ENCODE data around the gene FHIP2A. TPM values are rescaled to one million over a fixed set of nuclear protein-coding genes. Genes with fewer than 3 reads are reported as not detected.

FHIP2A gene
- total RNA-seq, 1 experiment from 2014 or later, result 32.6 TPM

DNA sequence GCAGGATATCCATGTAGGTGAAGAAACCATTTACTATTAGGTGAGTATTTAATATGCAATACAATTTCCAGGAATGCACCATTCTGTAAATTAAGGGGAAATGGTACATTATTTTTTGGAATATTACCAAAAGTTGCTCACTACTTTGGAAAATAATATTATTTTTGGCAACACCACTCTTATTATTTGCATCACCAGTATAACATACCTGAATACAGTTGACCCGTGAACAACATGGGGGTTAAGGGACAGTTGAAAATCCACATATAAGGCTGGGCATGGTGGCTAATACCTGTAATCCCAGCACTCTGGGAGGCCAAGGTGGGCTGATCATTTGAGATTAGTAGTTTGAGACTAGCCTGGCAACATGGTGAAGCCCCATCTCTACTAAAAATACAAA lies 21.2 kb upstream of the FHIP2A start:
- Histone ChIP-seq H3K27ac (ENCODE audit: low read length) (no peak overlapping the region), H3K4me3 (ENCODE audit: low read depth in 2 of 2, low read length in 2 of 2) (no peak overlapping the region), H3K27me3 (ENCODE audit: control insufficient read depth, insufficient read depth, low read length) (no peaks in the 10 kb centered on the region), H3K9me3 (ENCODE audit: control insufficient read depth, insufficient read depth, low read depth, low read length) (no peaks in the 10 kb centered on the region), H3K36me3 (ENCODE audit: control insufficient read depth, insufficient read depth, low read length) (no peaks in the 10 kb centered on the region), H3K4me1 (ENCODE audit: control insufficient read depth, insufficient read depth, low read length) (no peaks in the 10 kb centered on the region)
- BruUV-seq (replicated peaks), result no TSS peak
- in situ Hi-C loops (cut with HindIII; ENCODE audit: low pct_unique_long_range_greater_than_20kb, low sequenced_read_pairs) (no loop called here), intact Hi-C loops (cut with micrococcal nuclease; ENCODE audit: unreplicated experiment) (no loop called here)
- no peak for ATAC-seq
- POLR2A ChIA-PET, result no interaction called here
- DNase-seq (ENCODE audit: low read depth, low spot score), result no peak
- no peak for TF ChIP-seq POLR2AphosphoS5 (IDR thresholded peaks at IDR 0.05; ENCODE audit: low read depth, low read length)
- TF ChIP-seq REST (IDR thresholded peaks at IDR 0.05; ENCODE audit: insufficient read depth in 1 of 2, low read depth in 2 of 2, low read length in 1 of 2), result no peak
- TF ChIP-seq, protein P1, sequence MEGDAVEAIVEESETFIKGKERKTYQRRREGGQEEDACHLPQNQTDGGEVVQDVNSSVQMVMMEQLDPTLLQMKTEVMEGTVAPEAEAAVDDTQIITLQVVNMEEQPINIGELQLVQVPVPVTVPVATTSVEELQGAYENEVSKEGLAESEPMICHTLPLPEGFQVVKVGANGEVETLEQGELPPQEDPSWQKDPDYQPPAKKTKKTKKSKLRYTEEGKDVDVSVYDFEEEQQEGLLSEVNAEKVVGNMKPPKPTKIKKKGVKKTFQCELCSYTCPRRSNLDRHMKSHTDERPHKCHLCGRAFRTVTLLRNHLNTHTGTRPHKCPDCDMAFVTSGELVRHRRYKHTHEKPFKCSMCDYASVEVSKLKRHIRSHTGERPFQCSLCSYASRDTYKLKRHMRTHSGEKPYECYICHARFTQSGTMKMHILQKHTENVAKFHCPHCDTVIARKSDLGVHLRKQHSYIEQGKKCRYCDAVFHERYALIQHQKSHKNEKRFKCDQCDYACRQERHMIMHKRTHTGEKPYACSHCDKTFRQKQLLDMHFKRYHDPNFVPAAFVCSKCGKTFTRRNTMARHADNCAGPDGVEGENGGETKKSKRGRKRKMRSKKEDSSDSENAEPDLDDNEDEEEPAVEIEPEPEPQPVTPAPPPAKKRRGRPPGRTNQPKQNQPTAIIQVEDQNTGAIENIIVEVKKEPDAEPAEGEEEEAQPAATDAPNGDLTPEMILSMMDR (IDR thresholded peaks at IDR 0.05), result no peak
- no peak for TF ChIP-seq SIN3A (IDR thresholded peaks at IDR 0.05; ENCODE audit: borderline replicate concordance, insufficient read depth, low read depth, low read length)
- no peak for TF ChIP-seq TCF7L2 (IDR thresholded peaks at IDR 0.05; ENCODE audit: low read depth, low read length)
- CTCF ChIA-PET, result no interaction called here

GRCh38 chr10:114801411-114801813 lies 20.2 kb upstream of the FHIP2A start:
- ATAC-seq, result no peak
- CTCF ChIA-PET, result no interaction called here
- TF ChIP-seq REST (IDR thresholded peaks at IDR 0.05; ENCODE audit: insufficient read depth in 1 of 2, low read depth in 2 of 2, low read length in 1 of 2), result no peak
- TF ChIP-seq, protein P1 (IDR thresholded peaks at IDR 0.05), result no peak
- TF ChIP-seq SIN3A (IDR thresholded peaks at IDR 0.05; ENCODE audit: borderline replicate concordance, insufficient read depth, low read depth, low read length), result no peak
- TF ChIP-seq TCF7L2 (IDR thresholded peaks at IDR 0.05; ENCODE audit: low read depth, low read length), result no peak
- TF ChIP-seq POLR2AphosphoS5 (IDR thresholded peaks at IDR 0.05; ENCODE audit: low read depth, low read length), result no peak
- no peak overlapping the region for H3K27ac ChIP-seq (ENCODE audit: low read length)
- no peaks in the 10 kb centered on the region for H3K36me3 ChIP-seq (ENCODE audit: control insufficient read depth, insufficient read depth, low read length)
- no peaks in the 10 kb centered on the region for H3K27me3 ChIP-seq (ENCODE audit: control insufficient read depth, insufficient read depth, low read length)
- intact Hi-C loops (cut with micrococcal nuclease; ENCODE audit: unreplicated experiment), result no loop called here
- POLR2A ChIA-PET, result no interaction called here
- no peak overlapping the region for H3K4me3 ChIP-seq (ENCODE audit: low read depth in 2 of 2, low read length in 2 of 2)
- H3K4me1 ChIP-seq (ENCODE audit: control insufficient read depth, insufficient read depth, low read length), result no peaks in the 10 kb centered on the region
- no TSS peak for BruUV-seq (replicated peaks)
- H3K9me3 ChIP-seq (ENCODE audit: control insufficient read depth, insufficient read depth, low read depth, low read length), result no peaks in the 10 kb centered on the region
- in situ Hi-C loops (cut with HindIII; ENCODE audit: low pct_unique_long_range_greater_than_20kb, low sequenced_read_pairs), result no loop called here
- DNase-seq (ENCODE audit: low read depth, low spot score), result no peak
